ENCODE measurements around the gene CAMKK1. TPM values are rescaled to one million over a fixed set of nuclear protein-coding genes. Genes with fewer than 3 reads are reported as not detected.

The CAMKK1 gene
- polyA plus RNA-seq, 4 donors: 0.22 to 11.2 (median 3.2) TPM

DNA sequence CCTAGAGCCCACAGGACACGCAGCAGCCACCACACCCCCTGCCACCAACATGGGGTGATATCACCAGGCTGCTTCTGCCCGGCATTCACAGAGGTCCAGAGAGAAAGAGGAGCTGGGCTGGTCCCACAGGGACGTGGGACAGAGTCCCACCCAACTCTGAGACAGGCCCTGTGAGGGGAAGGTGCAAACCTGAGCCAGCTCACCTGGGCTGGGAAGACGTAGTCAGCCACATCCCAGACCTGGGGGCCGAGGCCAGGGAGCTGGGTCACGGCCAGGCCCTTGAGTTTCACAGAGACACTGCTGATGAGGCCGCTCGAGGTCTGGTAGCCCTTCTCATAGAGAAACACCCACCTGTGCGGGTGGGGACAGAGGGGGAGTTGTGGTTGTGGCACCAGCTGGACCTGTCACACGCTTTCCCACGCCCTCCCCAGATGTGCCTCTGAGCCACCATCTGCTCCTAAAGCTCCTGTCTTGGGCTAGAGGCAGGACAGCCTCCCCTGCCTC is 12.2 kb upstream of the CAMKK1 start:
- FAIRE-seq (no peak), DNase-seq (no peak)
- Histone ChIP-seq H3K4me3 (ENCODE audit: low read depth in 1 of 3, low read length in 3 of 3) (no peak overlapping the region), H3K36me3 (ENCODE audit: control insufficient read depth in 3 of 3, insufficient read depth in 2 of 3, low read depth in 1 of 3, low read length in 3 of 3) (peaks cover 0 to 60% (median 0%) of the 10 kb centered on the region in 3 donors), H3K4me1 (ENCODE audit: control insufficient read depth in 3 of 3, insufficient read depth in 2 of 3, low read depth in 1 of 3, low read length in 2 of 3) (no peaks in the 10 kb centered on the region), H3K9me3 (ENCODE audit: control insufficient read depth in 2 of 2, insufficient read depth in 1 of 2, low read depth in 1 of 2, low read length in 1 of 2) (no peaks in the 10 kb centered on the region), H3K27ac (ENCODE audit: low read depth in 1 of 3, low read length in 2 of 3) (peak overlapping the region in 1 of 3 donors; percentile 68), H3K27me3 (ENCODE audit: control insufficient read depth in 3 of 3, insufficient read depth in 3 of 3, low read length in 3 of 3) (no peaks in the 10 kb centered on the region)
- 63 to 82% (median 80%) methylated on average over 10 to 11 of the region's 11 CpGs for WGBS, 3 donors

DNA sequence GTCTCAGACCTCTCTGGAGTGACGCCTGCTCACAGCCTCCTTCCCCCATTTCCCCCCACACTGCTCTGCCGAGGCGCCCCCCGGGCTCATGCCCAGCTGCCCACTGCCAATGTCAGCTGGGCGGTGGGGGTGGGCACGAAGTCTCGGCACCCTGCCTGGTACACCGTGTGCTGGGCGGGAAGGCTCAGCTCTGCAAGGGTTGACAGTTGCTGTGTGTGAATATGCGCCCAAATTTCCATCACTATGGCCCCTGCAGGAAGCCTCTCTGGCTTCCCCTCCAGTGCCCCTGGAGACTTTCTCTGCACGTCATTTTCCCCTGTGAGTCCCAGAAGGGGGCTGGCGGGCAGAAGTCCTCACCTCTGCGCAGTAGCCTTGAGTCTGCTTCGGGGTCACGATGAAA is 11.6 kb upstream of the CAMKK1 start:
- WGBS, 3 donors: 75 to 88% (median 83%) methylated on average over 12 to 15 of the region's 15 CpGs
- H3K27me3 ChIP-seq (ENCODE audit: control insufficient read depth in 3 of 3, insufficient read depth in 3 of 3, low read length in 3 of 3): no peaks in the 10 kb centered on the region
- FAIRE-seq (no peak), DNase-seq (no peak)
- H3K4me1 ChIP-seq (ENCODE audit: control insufficient read depth in 3 of 3, insufficient read depth in 2 of 3, low read depth in 1 of 3, low read length in 2 of 3): no peaks in the 10 kb centered on the region
- H3K36me3 ChIP-seq (ENCODE audit: control insufficient read depth in 3 of 3, insufficient read depth in 2 of 3, low read depth in 1 of 3, low read length in 3 of 3): peaks cover 0 to 66% (median 0%) of the 10 kb centered on the region in 3 donors
- H3K9me3 ChIP-seq (ENCODE audit: control insufficient read depth in 2 of 2, insufficient read depth in 1 of 2, low read depth in 1 of 2, low read length in 1 of 2): no peaks in the 10 kb centered on the region
- no peak overlapping the region for H3K4me3 ChIP-seq (ENCODE audit: low read depth in 1 of 3, low read length in 3 of 3)
- H3K27ac ChIP-seq (ENCODE audit: low read depth in 1 of 3, low read length in 2 of 3): no peak overlapping the region

GRCh38 chr17:3903881-3904290 is 11.0 kb upstream of the CAMKK1 start:
- no peak overlapping the region for H3K4me3 ChIP-seq (ENCODE audit: low read depth in 1 of 3, low read length in 3 of 3)
- no peak for DNase-seq
- H3K9me3 ChIP-seq (ENCODE audit: control insufficient read depth in 2 of 2, insufficient read depth in 1 of 2, low read depth in 1 of 2, low read length in 1 of 2): no peaks in the 10 kb centered on the region
- no peaks in the 10 kb centered on the region for H3K27me3 ChIP-seq (ENCODE audit: control insufficient read depth in 3 of 3, insufficient read depth in 3 of 3, low read length in 3 of 3)
- H3K36me3 ChIP-seq (ENCODE audit: control insufficient read depth in 3 of 3, insufficient read depth in 2 of 3, low read depth in 1 of 3, low read length in 3 of 3): peaks cover 0 to 70% (median 0%) of the 10 kb centered on the region in 3 donors
- WGBS, 3 donors: 71 to 79% (median 78%) methylated on average over 13 to 21 of the region's 21 CpGs
- no peaks in the 10 kb centered on the region for H3K4me1 ChIP-seq (ENCODE audit: control insufficient read depth in 3 of 3, insufficient read depth in 2 of 3, low read depth in 1 of 3, low read length in 2 of 3)
- H3K27ac ChIP-seq (ENCODE audit: low read depth in 1 of 3, low read length in 2 of 3): no peak overlapping the region
- no peak for FAIRE-seq

GRCh38 chr17:3903051-3903825 is 10.4 kb upstream of the CAMKK1 start:
- FAIRE-seq: no peak
- H3K4me3 ChIP-seq (ENCODE audit: low read depth in 1 of 3, low read length in 3 of 3): no peak overlapping the region
- H3K27ac ChIP-seq (ENCODE audit: low read depth in 1 of 3, low read length in 2 of 3): no peak overlapping the region

GRCh38 chr17:3900646-3901045 is 7.8 kb upstream of the CAMKK1 start:
- H3K36me3 ChIP-seq (ENCODE audit: control insufficient read depth in 3 of 3, insufficient read depth in 2 of 3, low read depth in 1 of 3, low read length in 3 of 3): peaks cover 0 to 80% (median 0%) of the 10 kb centered on the region in 3 donors
- FAIRE-seq (no peak), DNase-seq (no peak)
- peaks cover 0 to 7% (median 3%) of the 10 kb centered on the region in 3 donors for H3K4me1 ChIP-seq (ENCODE audit: control insufficient read depth in 3 of 3, insufficient read depth in 2 of 3, low read depth in 1 of 3, low read length in 2 of 3)
- H3K4me3 ChIP-seq (ENCODE audit: low read depth in 1 of 3, low read length in 3 of 3): no peak overlapping the region
- H3K27ac ChIP-seq (ENCODE audit: low read depth in 1 of 3, low read length in 2 of 3): no peak overlapping the region
- H3K27me3 ChIP-seq (ENCODE audit: control insufficient read depth in 3 of 3, insufficient read depth in 3 of 3, low read length in 3 of 3): no peaks in the 10 kb centered on the region
- WGBS, 3 donors: 45 to 71% (median 57%) methylated on average over 6 of the region's 6 CpGs
- H3K9me3 ChIP-seq (ENCODE audit: control insufficient read depth in 2 of 2, insufficient read depth in 1 of 2, low read depth in 1 of 2, low read length in 1 of 2): no peaks in the 10 kb centered on the region

More at GRCh38 chr17:3903051-3903825, 10.4 kb upstream of the CAMKK1 start:
- Histone ChIP-seq H3K4me1 (ENCODE audit: control insufficient read depth in 3 of 3, insufficient read depth in 2 of 3, low read depth in 1 of 3, low read length in 2 of 3) (no peaks in the 10 kb centered on the region), H3K9me3 (ENCODE audit: control insufficient read depth in 2 of 2, insufficient read depth in 1 of 2, low read depth in 1 of 2, low read length in 1 of 2) (no peaks in the 10 kb centered on the region), H3K27me3 (ENCODE audit: control insufficient read depth in 3 of 3, insufficient read depth in 3 of 3, low read length in 3 of 3) (no peaks in the 10 kb centered on the region), H3K36me3 (ENCODE audit: control insufficient read depth in 3 of 3, insufficient read depth in 2 of 3, low read depth in 1 of 3, low read length in 3 of 3) (peaks cover 0 to 72% (median 0%) of the 10 kb centered on the region in 3 donors)
- WGBS, 3 donors: 57 to 85% (median 65%) methylated on average over 25 of the region's 25 CpGs
- no peak for DNase-seq

GRCh38 chr17:3897731-3898130 is 4.9 kb upstream of the CAMKK1 start:
- no peaks in the 10 kb centered on the region for H3K27me3 ChIP-seq (ENCODE audit: control insufficient read depth in 3 of 3, insufficient read depth in 3 of 3, low read length in 3 of 3)

GRCh38 chr17:3896968-3897235 is 4.0 kb upstream of the CAMKK1 start:
- Histone ChIP-seq H3K36me3 (ENCODE audit: control insufficient read depth in 3 of 3, insufficient read depth in 2 of 3, low read depth in 1 of 3, low read length in 3 of 3) (peaks cover 0 to 57% (median 0%) of the 10 kb centered on the region in 3 donors), H3K4me3 (ENCODE audit: low read depth in 1 of 3, low read length in 3 of 3) (no peak overlapping the region), H3K27me3 (ENCODE audit: control insufficient read depth in 3 of 3, insufficient read depth in 3 of 3, low read length in 3 of 3) (no peaks in the 10 kb centered on the region), H3K9me3 (ENCODE audit: control insufficient read depth in 2 of 2, insufficient read depth in 1 of 2, low read depth in 1 of 2, low read length in 1 of 2) (no peaks in the 10 kb centered on the region), H3K27ac (ENCODE audit: low read depth in 1 of 3, low read length in 2 of 3) (no peak overlapping the region), H3K4me1 (ENCODE audit: control insufficient read depth in 3 of 3, insufficient read depth in 2 of 3, low read depth in 1 of 3, low read length in 2 of 3) (peaks cover 6 to 34% (median 8%) of the 10 kb centered on the region in 3 donors)
- no peak for FAIRE-seq
- no peak for DNase-seq
- WGBS, 3 donors: 80 to 92% (median 91%) methylated on average over 6 of the region's 6 CpGs

More at GRCh38 chr17:3897731-3898130, 4.9 kb upstream of the CAMKK1 start:
- peaks cover 0 to 60% (median 0%) of the 10 kb centered on the region in 3 donors for H3K36me3 ChIP-seq (ENCODE audit: control insufficient read depth in 3 of 3, insufficient read depth in 2 of 3, low read depth in 1 of 3, low read length in 3 of 3)
- DNase-seq (no peak), FAIRE-seq (no peak)
- peaks cover 6 to 31% (median 8%) of the 10 kb centered on the region in 3 donors for H3K4me1 ChIP-seq (ENCODE audit: control insufficient read depth in 3 of 3, insufficient read depth in 2 of 3, low read depth in 1 of 3, low read length in 2 of 3)
- no peaks in the 10 kb centered on the region for H3K9me3 ChIP-seq (ENCODE audit: control insufficient read depth in 2 of 2, insufficient read depth in 1 of 2, low read depth in 1 of 2, low read length in 1 of 2)
- H3K4me3 ChIP-seq (ENCODE audit: low read depth in 1 of 3, low read length in 3 of 3): no peak overlapping the region
- 92 to 98% (median 92%) methylated on average over 11 to 12 of the region's 12 CpGs for WGBS, 3 donors
- no peak overlapping the region for H3K27ac ChIP-seq (ENCODE audit: low read depth in 1 of 3, low read length in 2 of 3)

- Histone ChIP-seq H3K27me3 (ENCODE audit: control insufficient read depth in 3 of 3, insufficient read depth in 3 of 3, low read length in 3 of 3) (no peaks in the 10 kb centered on the region), H3K4me1 (ENCODE audit: control insufficient read depth in 3 of 3, insufficient read depth in 2 of 3, low read depth in 1 of 3, low read length in 2 of 3) (peaks cover 6 to 39% (median 8%) of the 10 kb centered on the region in 3 donors), H3K27ac (ENCODE audit: low read depth in 1 of 3, low read length in 2 of 3) (no peak overlapping the region), H3K9me3 (ENCODE audit: control insufficient read depth in 2 of 2, insufficient read depth in 1 of 2, low read depth in 1 of 2, low read length in 1 of 2) (no peaks in the 10 kb centered on the region), H3K36me3 (ENCODE audit: control insufficient read depth in 3 of 3, insufficient read depth in 2 of 3, low read depth in 1 of 3, low read length in 3 of 3) (peaks cover 0 to 52% (median 0%) of the 10 kb centered on the region in 3 donors), H3K4me3 (ENCODE audit: low read depth in 1 of 3, low read length in 3 of 3) (no peak overlapping the region)
- FAIRE-seq: no peak
- WGBS, 3 donors: 75 to 76% (median 75%) methylated on average over 15 of the region's 15 CpGs
- no peak for DNase-seq
These were observed 3.5 kb upstream of the CAMKK1 start for GRCh38 chr17:3896108-3896967.
